CD14-positive monocyte (primary cell): ENCODE data around the gene RDH13. TPM values are rescaled to one million over a fixed set of nuclear protein-coding genes. Genes with fewer than 3 reads are reported as not detected.

Source experiments
- DNase-seq, 3 donors: peaks; one replicate each; pipeline ENCODE4 v3.0.0-alpha.2; 2011 to 2022
- H2AFZ ChIP-seq: 2 replicates; pipeline ENCODE4 v1.6.0; 2012; ENCODE audit warnings: mild to moderate bottlenecking, low read depth, low read length, inconsistent platforms; ENCODE audit not compliant: insufficient read depth, poor library complexity, severe bottlenecking
- H3K27ac ChIP-seq, 2 donors: 1 replicate in 1 of 2; 2 replicates in 1 of 2; pipeline ENCODE4 v1.5.1; 2012 to 2013; ENCODE audit warnings: low read length in 2 of 2, control low read depth in 1 of 2, inconsistent platforms in 1 of 2, low read depth in 1 of 2, mild to moderate bottlenecking in 1 of 2
- H3K27me3 ChIP-seq, 2 donors: one replicate each; pipeline versions ENCODE4 v1.6.0 to v1.6.1; 2011 to 2013; ENCODE audit warnings: low read length in 2 of 2; ENCODE audit not compliant: control insufficient read depth in 2 of 2, insufficient read depth in 2 of 2
- H3K36me3 ChIP-seq, 2 donors: replicated peaks in 1 of 2; 1 replicate in 1 of 2; 2 replicates in 1 of 2; pipeline versions ENCODE4 v1.5.1 to v1.6.1; 2012 to 2013; ENCODE audit warnings: low read length in 2 of 2, control low read depth in 1 of 2, inconsistent platforms in 1 of 2, mild to moderate bottlenecking in 1 of 2; ENCODE audit not compliant: insufficient read depth in 2 of 2, control insufficient read depth in 1 of 2
- H3K4me1 ChIP-seq, 2 donors: 1 replicate in 1 of 2; 2 replicates in 1 of 2; pipeline versions ENCODE4 v1.5.1 to v1.6.1; 2012 to 2013; ENCODE audit warnings: low read length in 2 of 2, control low read depth in 1 of 2, inconsistent platforms in 1 of 2, mild to moderate bottlenecking in 1 of 2, moderate library complexity in 1 of 2; ENCODE audit not compliant: insufficient read depth in 2 of 2, control insufficient read depth in 1 of 2
- H3K4me2 ChIP-seq: replicated peaks from 2 replicates; pipeline ENCODE3; 2012; ENCODE audit warnings: low read length, moderate library complexity, mild to moderate bottlenecking; ENCODE audit not compliant: poor library complexity, severe bottlenecking; ENCODE audit errors: extremely low read depth
- H3K4me3 ChIP-seq, 3 experiments: fragments of 200-600 bp in 1 of 3; sonication (generic) in 1 of 3; replicated peaks in 1 of 3; 1 replicate in 2 of 3; 2 replicates in 1 of 3; pipeline ENCODE4 v1.5.1; 2011 to 2013; ENCODE audit warnings: low read length in 3 of 3, mild to moderate bottlenecking in 3 of 3, control low read depth in 2 of 3, low read depth in 2 of 3, inconsistent platforms in 1 of 3, moderate library complexity in 1 of 3
- H3K79me2 ChIP-seq: 2 replicates; pipeline ENCODE4 v1.6.0; 2012; ENCODE audit warnings: mild to moderate bottlenecking, control low read depth, inconsistent platforms, low read length, moderate library complexity; ENCODE audit not compliant: insufficient read depth
- H3K9ac ChIP-seq: 2 replicates; pipeline ENCODE4 v1.6.0; 2017; ENCODE audit warnings: low read length, mild to moderate bottlenecking; ENCODE audit not compliant: insufficient read depth, poor library complexity, severe bottlenecking
- H3K9me3 ChIP-seq, 2 donors: replicated peaks in 1 of 2; 1 replicate in 1 of 2; 2 replicates in 1 of 2; pipeline versions ENCODE4 v1.5.1 to v1.6.1; 2012 to 2013; ENCODE audit warnings: low read length in 2 of 2, control low read depth in 1 of 2; ENCODE audit not compliant: control insufficient read depth in 1 of 2, insufficient read depth in 1 of 2
- H4K20me1 ChIP-seq: 2 replicates; pipeline ENCODE4 v1.6.0; 2012; ENCODE audit warnings: mild to moderate bottlenecking, low read length, control low read depth, moderate library complexity; ENCODE audit not compliant: insufficient read depth
- H3K27ac Mint-ChIP-seq, 7 donors: one replicate each; pipeline ENCODE4 v1.8.0; 2020; ENCODE audit warnings: mild to moderate bottlenecking in 7 of 7, mixed read lengths in 7 of 7, moderate library complexity in 6 of 7, inconsistent platforms in 2 of 7
- H3K27me3 Mint-ChIP-seq, 3 donors: one replicate each; pipeline ENCODE4 v1.8.0; 2021 to 2022; ENCODE audit warnings: low read depth in 3 of 3, mild to moderate bottlenecking in 3 of 3, mixed read lengths in 3 of 3, moderate library complexity in 3 of 3, inconsistent platforms in 1 of 3
- H3K36me3 Mint-ChIP-seq, 2 donors: one replicate each; pipeline ENCODE4 v1.8.0; 2020; ENCODE audit warnings: mixed read lengths in 2 of 2, inconsistent platforms in 1 of 2, mild to moderate bottlenecking in 1 of 2
- H3K4me1 Mint-ChIP-seq: one replicate; pipeline ENCODE4 v1.8.0; 2020; ENCODE audit warnings: mild to moderate bottlenecking, mixed read lengths
- H3K4me3 Mint-ChIP-seq, 2 donors: one replicate each; pipeline ENCODE4 v1.8.0; 2020; ENCODE audit warnings: mild to moderate bottlenecking in 2 of 2, mixed read lengths in 2 of 2, moderate library complexity in 1 of 2
- H3K9me3 Mint-ChIP-seq, 7 donors: one replicate each; pipeline ENCODE4 v1.8.0; 2020 to 2022; ENCODE audit warnings: mixed read lengths in 7 of 7, mild to moderate bottlenecking in 6 of 7, moderate library complexity in 6 of 7, inconsistent platforms in 2 of 7
- CTCF ChIP-seq: fragments of 200-600 bp; IDR thresholded peaks from one replicate; pipeline ENCODE4 v1.8.0; 2022; ENCODE audit warnings: antibody characterized with exemption, mild to moderate bottlenecking
- WGBS: methylation state at CpG from one replicate; pipeline ENCODE4 v1.1.5; 2013; ENCODE audit warnings: missing lambda C conversion rate; ENCODE audit not compliant: insufficient coverage; 5-methylcytosine and 5-hydroxymethylcytosine counted together
- intact Hi-C, 2 donors: fragments of 100-400 bp; cut with micrococcal nuclease; formaldehyde crosslinking; loops; one replicate each; pipeline versions ENCODE4 v1.15.0 to v1.15.1; 2023
- polyA plus RNA-seq, 3 donors: library from polyadenylated mRNA; depleted of rRNA in 1 of 3; unstranded in 2 of 3; stranded (reverse) in 1 of 3; fragments of 300-500 nt in 2 of 3; fragments of >200 nt in 1 of 3; fragmentation: Illumina TruSeq in 2 of 3; gene quantifications; 1 replicate in 2 of 3; 2 replicates in 1 of 3; pipeline ENCODE4 v1.2.3, GENCODE V29; 2012 to 2021

The RDH13 gene
- polyA plus RNA-seq, 3 donors = 1.6 to 4.0 (median 2.3) TPM

GRCh38 chr19:55053735-55054134, 9.2 kb downstream of the RDH13 start:
- Histone ChIP-seq H3K27me3 (no peaks in the 10 kb centered on the region), H3K4me1 (no peaks in the 10 kb centered on the region), H3K9ac (no peak overlapping the region), H4K20me1 (no peaks in the 10 kb centered on the region), H3K4me3 (no peak overlapping the region), H2AFZ (no peak overlapping the region), H3K36me3 (peaks cover 47 to 68% of the 10 kb centered on the region in 2 donors), H3K9me3 (no peaks in the 10 kb centered on the region), H3K4me2 (no peak overlapping the region), H3K79me2 (no peaks in the 10 kb centered on the region), H3K27ac (no peak overlapping the region)
- Mint-ChIP-seq H3K4me1 (no peaks in the 10 kb centered on the region), H3K4me3 (no peak overlapping the region), H3K27me3 (peaks cover 0 to 2% (median 0%) of the 10 kb centered on the region in 3 donors), H3K9me3 (peaks cover 0 to 3% (median 2%) of the 10 kb centered on the region in 7 donors), H3K27ac (no peak overlapping the region), H3K36me3 (peaks cover 52 to 93% of the 10 kb centered on the region in 2 donors)
- TF ChIP-seq CTCF = no peak
- intact Hi-C loops = no loop called here
- no peak for DNase-seq
- 98% methylated on average over 6 of the region's 7 CpGs for WGBS

GRCh38 chr19:55050749-55051532, 12.0 kb downstream of the RDH13 start:
- H3K9me3 Mint-ChIP-seq = peaks cover 0 to 3% (median 0%) of the 10 kb centered on the region in 7 donors

More at GRCh38 chr19:55050749-55051532, 12.0 kb downstream of the RDH13 start:
- H3K4me2 ChIP-seq = no peak overlapping the region
- H2AFZ ChIP-seq = no peak overlapping the region
- TF ChIP-seq CTCF = no peak
- H3K27me3 ChIP-seq = no peaks in the 10 kb centered on the region
- H3K9ac ChIP-seq = no peak overlapping the region
- WGBS = 96% methylated on average over 20 of the region's 25 CpGs
- peak overlapping the region in 1 of 7 donors; percentile 75 for H3K27ac Mint-ChIP-seq
- H3K27me3 Mint-ChIP-seq = peaks cover 0 to 3% (median 0%) of the 10 kb centered on the region in 3 donors
- H3K4me3 Mint-ChIP-seq = no peak overlapping the region
- H3K27ac ChIP-seq = no peak overlapping the region
- no peaks in the 10 kb centered on the region for H4K20me1 ChIP-seq
- H3K36me3 Mint-ChIP-seq = peaks cover 58 to 93% of the 10 kb centered on the region in 2 donors
- H3K9me3 ChIP-seq = no peaks in the 10 kb centered on the region
- no peaks in the 10 kb centered on the region for H3K79me2 ChIP-seq
- H3K36me3 ChIP-seq = peaks cover 59 to 71% of the 10 kb centered on the region in 2 donors
- no peak for DNase-seq
- H3K4me3 ChIP-seq = no peak overlapping the region
- H3K4me1 Mint-ChIP-seq = no peaks in the 10 kb centered on the region
- no peaks in the 10 kb centered on the region for H3K4me1 ChIP-seq
- intact Hi-C loops = no loop called here
